DOHH2 (cell line): ENCODE data around the gene SCT.

Source experiments
- EZH2phosphoT487 ChIP-seq: fragments of 200-600 bp; sonication (generic); IDR thresholded peaks from 2 replicates; pipeline ENCODE4 v1.6.1; 2017; ENCODE audit warnings: borderline replicate concordance, mild to moderate bottlenecking, antibody characterized with exemption, low read length, moderate library complexity, mixed read lengths
- TF ChIP-seq, protein P1 (sequence below): fragments of 200-600 bp; sonication (generic); IDR thresholded peaks from one replicate; pipeline ENCODE4 v1.5.1; 2014; ENCODE audit warnings: antibody characterized with exemption, mild to moderate bottlenecking, low read depth, low read length; ENCODE audit not compliant: poor library complexity, severe bottlenecking

DNA sequence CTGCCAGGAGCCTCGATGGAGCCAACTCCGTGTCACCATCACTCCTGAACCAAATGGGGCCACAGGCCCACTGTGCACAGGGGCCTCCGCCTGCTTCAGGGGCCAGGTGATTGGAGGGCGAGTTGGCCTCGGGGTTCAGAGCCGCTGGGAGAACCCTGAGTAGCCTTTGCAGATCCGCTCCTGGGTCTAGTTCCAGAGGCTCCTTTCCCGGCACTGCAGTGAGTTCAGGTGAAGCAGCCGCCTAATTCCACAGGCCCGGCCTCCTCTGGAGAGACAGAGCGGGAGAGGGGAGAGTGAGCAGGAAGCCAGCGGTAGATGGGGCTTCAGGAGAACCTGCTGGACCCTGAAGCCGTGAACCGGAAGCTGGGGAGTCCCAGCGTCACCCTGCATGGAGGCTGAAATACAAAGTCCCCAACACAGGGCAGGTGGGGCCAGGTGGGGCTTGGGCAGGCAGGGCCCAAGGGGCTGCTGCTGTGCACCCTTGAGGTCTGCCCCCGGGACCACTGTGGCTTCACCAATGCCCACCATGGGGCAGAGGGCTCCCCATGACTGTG lies 32.6 kb upstream of the SCT start:
- TF ChIP-seq, protein P1, sequence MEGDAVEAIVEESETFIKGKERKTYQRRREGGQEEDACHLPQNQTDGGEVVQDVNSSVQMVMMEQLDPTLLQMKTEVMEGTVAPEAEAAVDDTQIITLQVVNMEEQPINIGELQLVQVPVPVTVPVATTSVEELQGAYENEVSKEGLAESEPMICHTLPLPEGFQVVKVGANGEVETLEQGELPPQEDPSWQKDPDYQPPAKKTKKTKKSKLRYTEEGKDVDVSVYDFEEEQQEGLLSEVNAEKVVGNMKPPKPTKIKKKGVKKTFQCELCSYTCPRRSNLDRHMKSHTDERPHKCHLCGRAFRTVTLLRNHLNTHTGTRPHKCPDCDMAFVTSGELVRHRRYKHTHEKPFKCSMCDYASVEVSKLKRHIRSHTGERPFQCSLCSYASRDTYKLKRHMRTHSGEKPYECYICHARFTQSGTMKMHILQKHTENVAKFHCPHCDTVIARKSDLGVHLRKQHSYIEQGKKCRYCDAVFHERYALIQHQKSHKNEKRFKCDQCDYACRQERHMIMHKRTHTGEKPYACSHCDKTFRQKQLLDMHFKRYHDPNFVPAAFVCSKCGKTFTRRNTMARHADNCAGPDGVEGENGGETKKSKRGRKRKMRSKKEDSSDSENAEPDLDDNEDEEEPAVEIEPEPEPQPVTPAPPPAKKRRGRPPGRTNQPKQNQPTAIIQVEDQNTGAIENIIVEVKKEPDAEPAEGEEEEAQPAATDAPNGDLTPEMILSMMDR: no peak
- no peak for TF ChIP-seq EZH2phosphoT487
